ENCODE results near the gene DOCK6. TPM values are rescaled to one million over a fixed set of nuclear protein-coding genes. Genes with fewer than 3 reads are reported as not detected.
A peak's percentile ranks its signal among the peaks of the same experiment; 100 is the strongest.

Gene DOCK6
- total and polyA plus RNA-seq, 2 of the 13 experiments (the other 11 are each of a cell fraction or from before 2014, with no cell fraction given): 5.4 to 38.1 TPM

DNA sequence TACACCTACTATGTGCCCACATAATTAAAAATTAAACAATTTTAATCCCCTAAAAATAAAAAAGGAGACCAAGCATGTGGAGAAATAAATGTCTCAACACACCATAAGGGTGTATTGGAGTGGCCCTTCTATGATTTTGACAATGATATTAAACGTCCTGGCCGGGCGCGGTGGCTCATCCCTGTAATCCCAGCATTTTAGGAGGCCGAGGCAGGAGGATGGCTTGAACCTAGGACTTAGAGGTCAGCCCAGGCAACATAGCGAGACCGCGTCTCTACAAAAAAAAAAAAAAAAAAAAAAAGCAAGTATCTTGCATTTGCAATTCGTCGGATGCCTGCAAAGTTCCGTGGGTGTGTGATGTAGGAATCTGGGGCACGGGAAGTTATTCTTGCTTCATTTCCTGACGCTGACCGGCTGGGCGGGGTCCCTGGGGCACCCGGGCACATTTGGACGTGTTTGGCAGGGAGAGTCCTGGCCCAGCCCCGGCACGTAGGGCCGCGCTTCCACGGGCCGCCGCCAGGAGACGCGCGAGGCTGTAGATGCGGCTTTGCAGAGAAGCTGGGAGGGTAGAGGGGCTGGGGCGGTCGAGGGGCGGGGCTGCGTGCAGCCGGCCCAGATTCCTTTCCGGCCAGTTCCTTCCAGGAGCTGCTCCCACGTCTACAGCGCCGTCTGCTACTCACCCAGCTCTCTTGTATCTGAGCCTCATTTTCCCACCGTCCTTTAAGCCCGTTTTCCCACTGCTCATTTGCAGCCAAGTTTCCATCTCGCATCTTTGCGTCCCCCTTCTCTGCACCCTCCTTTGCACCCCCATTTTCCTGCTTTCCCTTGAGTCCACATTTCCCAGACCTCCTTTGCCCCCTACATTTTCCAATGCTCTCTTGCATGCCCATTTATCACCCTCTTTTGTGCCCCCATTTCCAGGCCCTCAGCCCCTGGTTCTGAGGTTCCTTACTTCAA is 31.4 kb upstream of the DOCK6 start (continued):
- TF ChIP-seq, protein P1, sequence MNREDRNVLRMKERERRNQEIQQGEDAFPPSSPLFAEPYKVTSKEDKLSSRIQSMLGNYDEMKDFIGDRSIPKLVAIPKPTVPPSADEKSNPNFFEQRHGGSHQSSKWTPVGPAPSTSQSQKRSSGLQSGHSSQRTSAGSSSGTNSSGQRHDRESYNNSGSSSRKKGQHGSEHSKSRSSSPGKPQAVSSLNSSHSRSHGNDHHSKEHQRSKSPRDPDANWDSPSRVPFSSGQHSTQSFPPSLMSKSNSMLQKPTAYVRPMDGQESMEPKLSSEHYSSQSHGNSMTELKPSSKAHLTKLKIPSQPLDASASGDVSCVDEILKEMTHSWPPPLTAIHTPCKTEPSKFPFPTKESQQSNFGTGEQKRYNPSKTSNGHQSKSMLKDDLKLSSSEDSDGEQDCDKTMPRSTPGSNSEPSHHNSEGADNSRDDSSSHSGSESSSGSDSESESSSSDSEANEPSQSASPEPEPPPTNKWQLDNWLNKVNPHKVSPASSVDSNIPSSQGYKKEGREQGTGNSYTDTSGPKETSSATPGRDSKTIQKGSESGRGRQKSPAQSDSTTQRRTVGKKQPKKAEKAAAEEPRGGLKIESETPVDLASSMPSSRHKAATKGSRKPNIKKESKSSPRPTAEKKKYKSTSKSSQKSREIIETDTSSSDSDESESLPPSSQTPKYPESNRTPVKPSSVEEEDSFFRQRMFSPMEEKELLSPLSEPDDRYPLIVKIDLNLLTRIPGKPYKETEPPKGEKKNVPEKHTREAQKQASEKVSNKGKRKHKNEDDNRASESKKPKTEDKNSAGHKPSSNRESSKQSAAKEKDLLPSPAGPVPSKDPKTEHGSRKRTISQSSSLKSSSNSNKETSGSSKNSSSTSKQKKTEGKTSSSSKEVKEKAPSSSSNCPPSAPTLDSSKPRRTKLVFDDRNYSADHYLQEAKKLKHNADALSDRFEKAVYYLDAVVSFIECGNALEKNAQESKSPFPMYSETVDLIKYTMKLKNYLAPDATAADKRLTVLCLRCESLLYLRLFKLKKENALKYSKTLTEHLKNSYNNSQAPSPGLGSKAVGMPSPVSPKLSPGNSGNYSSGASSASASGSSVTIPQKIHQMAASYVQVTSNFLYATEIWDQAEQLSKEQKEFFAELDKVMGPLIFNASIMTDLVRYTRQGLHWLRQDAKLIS (CRISPR knock-in tag; IDR thresholded peaks at IDR 0.05): no peak
- TF ChIP-seq SMAD1 (CRISPR knock-in tag; IDR thresholded peaks at IDR 0.05; ENCODE audit: borderline replicate concordance, low read depth) (0 out of 2 replicates have a peak, but pooled peaks have one; percentile 68), ZFYVE20 (CRISPR knock-in tag; IDR thresholded peaks at IDR 0.05; ENCODE audit: borderline replicate concordance, low read depth) (no peak), FOSL2 (CRISPR knock-in tag; IDR thresholded peaks at IDR 0.05) (peak; percentile 63), CREM (IDR thresholded peaks at IDR 0.05) (0 out of 2 replicates have a peak, but pooled peaks have one; percentile 25), CREM (CRISPR knock-in tag; IDR thresholded peaks at IDR 0.05) (no peak; the same call in 1 of the 2 replicates), SOX13 (IDR thresholded peaks at IDR 0.05) (no peak), SOX13 (CRISPR knock-in tag; conservative IDR thresholded peaks at IDR 0.05 in 1 of 2, IDR thresholded peaks at IDR 0.05 in 1 of 2) (peak in 1 of 2 experiments; percentile 43; a peak in 1 of 4 replicates), CENPT (CRISPR knock-in tag; IDR thresholded peaks at IDR 0.05; ENCODE audit: low read depth) (no peak), NCOA2 (CRISPR knock-in tag; IDR thresholded peaks at IDR 0.05) (peak; percentile 33; the same call in 1 of the 2 replicates), FLYWCH1 (CRISPR knock-in tag; IDR thresholded peaks at IDR 0.05) (no peak), ZEB1 (IDR thresholded peaks at IDR 0.05; ENCODE audit: insufficient replicate concordance, low read depth) (no peak), ZNF777 (CRISPR knock-in tag; IDR thresholded peaks at IDR 0.05) (no peak), ZFP82 (CRISPR knock-in tag; IDR thresholded peaks at IDR 0.05; ENCODE audit: borderline replicate concordance) (0 out of 2 replicates have a peak, but pooled peaks have one; percentile 39)
- TF ChIP-seq, protein P2, sequence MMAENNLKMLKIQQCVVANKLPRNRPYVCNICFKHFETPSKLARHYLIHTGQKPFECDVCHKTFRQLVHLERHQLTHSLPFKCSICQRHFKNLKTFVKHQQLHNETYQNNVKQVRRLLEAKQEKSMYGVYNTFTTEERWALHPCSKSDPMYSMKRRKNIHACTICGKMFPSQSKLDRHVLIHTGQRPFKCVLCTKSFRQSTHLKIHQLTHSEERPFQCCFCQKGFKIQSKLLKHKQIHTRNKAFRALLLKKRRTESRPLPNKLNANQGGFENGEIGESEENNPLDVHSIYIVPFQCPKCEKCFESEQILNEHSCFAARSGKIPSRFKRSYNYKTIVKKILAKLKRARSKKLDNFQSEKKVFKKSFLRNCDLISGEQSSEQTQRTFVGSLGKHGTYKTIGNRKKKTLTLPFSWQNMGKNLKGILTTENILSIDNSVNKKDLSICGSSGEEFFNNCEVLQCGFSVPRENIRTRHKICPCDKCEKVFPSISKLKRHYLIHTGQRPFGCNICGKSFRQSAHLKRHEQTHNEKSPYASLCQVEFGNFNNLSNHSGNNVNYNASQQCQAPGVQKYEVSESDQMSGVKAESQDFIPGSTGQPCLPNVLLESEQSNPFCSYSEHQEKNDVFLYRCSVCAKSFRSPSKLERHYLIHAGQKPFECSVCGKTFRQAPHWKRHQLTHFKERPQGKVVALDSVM (CRISPR knock-in tag; IDR thresholded peaks at IDR 0.05): peak; percentile 94
- TF ChIP-seq, protein P3, sequence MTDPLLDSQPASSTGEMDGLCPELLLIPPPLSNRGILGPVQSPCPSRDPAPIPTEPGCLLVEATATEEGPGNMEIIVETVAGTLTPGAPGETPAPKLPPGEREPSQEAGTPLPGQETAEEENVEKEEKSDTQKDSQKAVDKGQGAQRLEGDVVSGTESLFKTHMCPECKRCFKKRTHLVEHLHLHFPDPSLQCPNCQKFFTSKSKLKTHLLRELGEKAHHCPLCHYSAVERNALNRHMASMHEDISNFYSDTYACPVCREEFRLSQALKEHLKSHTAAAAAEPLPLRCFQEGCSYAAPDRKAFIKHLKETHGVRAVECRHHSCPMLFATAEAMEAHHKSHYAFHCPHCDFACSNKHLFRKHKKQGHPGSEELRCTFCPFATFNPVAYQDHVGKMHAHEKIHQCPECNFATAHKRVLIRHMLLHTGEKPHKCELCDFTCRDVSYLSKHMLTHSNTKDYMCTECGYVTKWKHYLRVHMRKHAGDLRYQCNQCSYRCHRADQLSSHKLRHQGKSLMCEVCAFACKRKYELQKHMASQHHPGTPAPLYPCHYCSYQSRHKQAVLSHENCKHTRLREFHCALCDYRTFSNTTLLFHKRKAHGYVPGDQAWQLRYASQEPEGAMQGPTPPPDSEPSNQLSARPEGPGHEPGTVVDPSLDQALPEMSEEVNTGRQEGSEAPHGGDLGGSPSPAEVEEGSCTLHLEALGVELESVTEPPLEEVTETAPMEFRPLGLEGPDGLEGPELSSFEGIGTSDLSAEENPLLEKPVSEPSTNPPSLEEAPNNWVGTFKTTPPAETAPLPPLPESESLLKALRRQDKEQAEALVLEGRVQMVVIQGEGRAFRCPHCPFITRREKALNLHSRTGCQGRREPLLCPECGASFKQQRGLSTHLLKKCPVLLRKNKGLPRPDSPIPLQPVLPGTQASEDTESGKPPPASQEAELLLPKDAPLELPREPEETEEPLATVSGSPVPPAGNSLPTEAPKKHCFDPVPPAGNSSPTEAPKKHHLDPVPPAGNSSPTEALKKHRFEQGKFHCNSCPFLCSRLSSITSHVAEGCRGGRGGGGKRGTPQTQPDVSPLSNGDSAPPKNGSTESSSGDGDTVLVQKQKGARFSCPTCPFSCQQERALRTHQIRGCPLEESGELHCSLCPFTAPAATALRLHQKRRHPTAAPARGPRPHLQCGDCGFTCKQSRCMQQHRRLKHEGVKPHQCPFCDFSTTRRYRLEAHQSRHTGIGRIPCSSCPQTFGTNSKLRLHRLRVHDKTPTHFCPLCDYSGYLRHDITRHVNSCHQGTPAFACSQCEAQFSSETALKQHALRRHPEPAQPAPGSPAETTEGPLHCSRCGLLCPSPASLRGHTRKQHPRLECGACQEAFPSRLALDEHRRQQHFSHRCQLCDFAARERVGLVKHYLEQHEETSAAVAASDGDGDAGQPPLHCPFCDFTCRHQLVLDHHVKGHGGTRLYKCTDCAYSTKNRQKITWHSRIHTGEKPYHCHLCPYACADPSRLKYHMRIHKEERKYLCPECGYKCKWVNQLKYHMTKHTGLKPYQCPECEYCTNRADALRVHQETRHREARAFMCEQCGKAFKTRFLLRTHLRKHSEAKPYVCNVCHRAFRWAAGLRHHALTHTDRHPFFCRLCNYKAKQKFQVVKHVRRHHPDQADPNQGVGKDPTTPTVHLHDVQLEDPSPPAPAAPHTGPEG (CRISPR knock-in tag; IDR thresholded peaks at IDR 0.05): peak; percentile 25; the same call in 1 of the 2 replicates

All from HepG2 (cell line).